ENCODE data around the gene KLHL2.
"Not testable (repeated sequence)": the region's sequence is repeated elsewhere in the genome, so short reads cannot be mapped to it uniquely, and the experiment has no call there.

Gene KLHL2

DNA sequence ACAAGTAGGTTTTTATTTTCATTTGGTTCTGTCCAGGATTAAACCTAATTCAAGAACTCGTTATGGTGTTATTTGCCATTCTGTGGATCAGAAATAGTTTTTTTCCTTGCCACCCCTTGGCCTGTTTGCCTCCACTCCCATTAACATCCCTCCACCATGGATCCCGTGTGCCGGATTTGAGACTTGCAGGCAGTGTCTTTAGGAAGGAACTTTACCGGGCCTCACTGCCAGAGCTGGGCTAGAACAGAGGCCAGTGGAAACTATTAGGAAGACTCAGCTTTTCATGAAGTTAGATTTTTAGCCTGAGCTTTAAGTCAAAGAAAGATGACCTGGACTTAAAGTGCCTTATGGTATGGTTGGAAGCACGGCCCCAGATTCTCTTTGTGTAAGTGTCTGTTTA, 2.4 kb downstream of the KLHL2 start:
- DNase-seq (ENCODE audit: low read depth): no peak
- no peak overlapping the region for H3K4me3 ChIP-seq (ENCODE audit: low read depth, low read length)

DNA sequence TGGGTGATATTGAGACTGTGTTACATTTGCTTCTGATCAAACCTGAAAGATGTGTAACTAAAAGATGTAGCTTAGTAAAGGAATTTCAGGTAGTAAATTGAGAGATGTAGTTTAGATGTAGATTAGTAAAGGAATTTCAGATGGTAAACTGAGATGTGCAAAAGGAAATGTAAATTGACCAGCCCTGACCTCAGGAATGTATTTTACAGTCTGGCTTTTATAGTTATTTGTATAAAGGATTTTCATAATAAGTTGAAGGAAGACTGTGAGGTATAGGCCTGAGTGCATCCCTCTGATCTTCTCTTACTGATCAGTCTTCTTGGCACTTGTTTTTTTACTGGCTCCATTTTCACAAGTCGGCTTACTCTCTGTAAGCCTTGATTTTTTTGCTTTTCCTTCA, 3.2 kb downstream of the KLHL2 start:
- DNase-seq (ENCODE audit: low read depth): no peak
- TF ChIP-seq, protein P1, sequence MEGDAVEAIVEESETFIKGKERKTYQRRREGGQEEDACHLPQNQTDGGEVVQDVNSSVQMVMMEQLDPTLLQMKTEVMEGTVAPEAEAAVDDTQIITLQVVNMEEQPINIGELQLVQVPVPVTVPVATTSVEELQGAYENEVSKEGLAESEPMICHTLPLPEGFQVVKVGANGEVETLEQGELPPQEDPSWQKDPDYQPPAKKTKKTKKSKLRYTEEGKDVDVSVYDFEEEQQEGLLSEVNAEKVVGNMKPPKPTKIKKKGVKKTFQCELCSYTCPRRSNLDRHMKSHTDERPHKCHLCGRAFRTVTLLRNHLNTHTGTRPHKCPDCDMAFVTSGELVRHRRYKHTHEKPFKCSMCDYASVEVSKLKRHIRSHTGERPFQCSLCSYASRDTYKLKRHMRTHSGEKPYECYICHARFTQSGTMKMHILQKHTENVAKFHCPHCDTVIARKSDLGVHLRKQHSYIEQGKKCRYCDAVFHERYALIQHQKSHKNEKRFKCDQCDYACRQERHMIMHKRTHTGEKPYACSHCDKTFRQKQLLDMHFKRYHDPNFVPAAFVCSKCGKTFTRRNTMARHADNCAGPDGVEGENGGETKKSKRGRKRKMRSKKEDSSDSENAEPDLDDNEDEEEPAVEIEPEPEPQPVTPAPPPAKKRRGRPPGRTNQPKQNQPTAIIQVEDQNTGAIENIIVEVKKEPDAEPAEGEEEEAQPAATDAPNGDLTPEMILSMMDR (conservative IDR thresholded peaks at IDR 0.05; ENCODE audit: low read depth, low read length): no peak
- no peak overlapping the region for H3K4me3 ChIP-seq (ENCODE audit: low read depth, low read length)

More for the DNA sequence above, 2.4 kb downstream of the KLHL2 start:
- TF ChIP-seq, protein P1 (conservative IDR thresholded peaks at IDR 0.05; ENCODE audit: low read depth, low read length): no peak

DNA sequence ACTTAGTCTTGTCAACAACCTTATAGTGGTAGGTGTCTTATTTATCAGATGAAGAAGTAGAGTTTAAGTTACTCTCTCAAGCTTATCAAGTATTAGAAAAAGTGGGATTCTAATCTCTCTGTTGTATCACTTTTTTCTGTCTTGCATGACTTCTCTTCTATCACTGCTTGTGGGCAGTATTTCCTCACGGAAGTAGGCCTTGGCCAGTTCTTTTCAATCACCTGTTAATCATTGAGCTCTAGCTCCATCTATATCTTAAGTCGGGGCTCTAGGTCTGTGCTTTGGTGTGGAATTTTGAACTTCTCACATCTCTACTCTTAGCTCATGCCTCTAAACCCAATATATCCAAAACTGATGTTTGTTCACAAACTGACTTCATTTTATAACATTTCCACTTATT, 5.3 kb downstream of the KLHL2 start:
- not testable (repeated sequence) for DNase-seq (ENCODE audit: low read depth); H3K4me3 ChIP-seq (ENCODE audit: low read depth, low read length)

DNA sequence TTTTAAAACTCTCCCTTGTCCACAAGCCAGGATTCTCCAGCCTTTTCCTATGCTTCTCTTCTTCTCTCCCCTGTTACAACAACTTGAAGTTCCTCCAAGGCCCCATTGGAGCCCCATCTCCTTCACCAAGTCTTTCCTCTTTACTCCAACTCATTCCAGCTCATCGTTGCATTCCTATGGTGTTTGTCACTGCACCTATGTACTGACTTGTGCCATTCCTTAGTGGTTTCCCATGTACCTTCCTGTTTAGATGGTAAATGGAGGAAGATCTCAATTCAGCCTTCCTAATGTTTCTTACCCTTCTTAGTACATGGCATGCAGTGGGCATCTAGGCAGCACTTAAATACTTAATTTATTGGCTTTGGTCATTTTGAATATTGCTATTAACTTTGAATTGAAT, 6.0 kb downstream of the KLHL2 start:
- DNase-seq (ENCODE audit: low read depth); H3K4me3 ChIP-seq (ENCODE audit: low read depth, low read length): not testable (repeated sequence)

DNA sequence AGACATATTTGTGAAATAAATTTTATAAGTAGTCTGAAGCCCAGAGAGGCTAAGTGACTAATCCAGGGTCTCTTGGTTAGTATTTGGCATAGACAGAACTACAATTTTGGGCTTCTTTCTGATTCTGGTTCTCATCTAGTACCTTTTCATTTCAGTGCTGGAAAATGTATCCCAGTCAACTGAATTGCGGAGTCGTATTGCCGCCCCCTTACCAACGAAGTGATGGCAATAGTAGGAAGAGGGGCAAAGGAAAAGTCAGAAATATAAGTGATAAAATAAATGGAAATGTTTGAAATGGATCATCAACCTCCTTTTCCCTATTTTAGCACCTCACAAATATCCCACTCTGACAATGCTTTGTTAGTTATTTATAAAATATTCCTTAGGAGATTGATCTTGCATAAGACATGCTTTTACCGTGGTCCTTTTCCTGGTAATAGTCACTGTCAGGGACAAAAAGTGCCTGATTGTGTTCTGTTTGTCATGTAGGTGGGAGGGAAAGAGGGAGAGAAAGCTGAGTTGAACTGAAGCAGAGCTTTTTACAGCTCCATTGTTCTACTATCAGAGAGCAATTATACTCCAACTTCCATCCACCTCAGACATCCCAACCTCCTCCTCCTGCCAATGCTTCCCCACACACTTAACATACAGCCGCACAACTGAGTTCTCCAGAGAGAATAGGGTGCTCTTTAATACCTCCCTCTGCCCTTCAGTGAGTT, 6.8 kb downstream of the KLHL2 start:
- not testable (repeated sequence) for H3K4me3 ChIP-seq (ENCODE audit: low read depth, low read length); DNase-seq (ENCODE audit: low read depth)

DNA sequence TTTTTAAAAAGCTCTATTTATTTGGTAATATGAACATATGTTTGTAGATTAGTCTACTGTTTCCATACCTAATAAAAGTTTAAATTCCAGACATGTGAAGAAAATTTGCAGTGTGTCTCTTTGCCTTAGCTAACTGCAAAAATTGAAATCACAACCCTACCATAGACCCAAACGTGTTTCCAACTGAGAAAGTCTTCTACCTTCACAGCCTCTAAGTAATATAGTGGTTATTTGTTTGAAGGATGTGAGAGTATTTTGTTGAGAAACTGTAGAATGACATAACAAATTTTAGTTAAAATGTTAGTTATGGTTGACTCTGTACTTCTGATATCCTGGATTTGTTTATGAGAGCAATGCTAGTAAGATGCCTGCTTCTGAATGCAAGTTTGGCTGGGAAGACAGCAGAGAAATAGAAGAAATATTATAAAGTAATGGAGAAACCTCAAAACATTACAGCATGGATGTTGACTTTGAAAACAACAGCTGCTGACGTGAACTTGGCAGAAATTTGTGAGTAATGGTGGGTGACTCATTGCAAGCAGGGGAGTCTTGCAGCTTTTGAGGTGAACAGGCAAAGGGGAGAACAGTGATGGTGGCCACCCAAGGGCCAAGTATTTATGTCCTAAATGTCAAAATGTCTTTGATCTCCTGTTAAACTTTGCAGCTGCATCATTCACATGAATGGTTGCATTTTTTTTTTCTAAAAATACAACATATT, 7.8 kb downstream of the KLHL2 start:
- peak; percentile 90 for DNase-seq (ENCODE audit: low read depth)

DNA sequence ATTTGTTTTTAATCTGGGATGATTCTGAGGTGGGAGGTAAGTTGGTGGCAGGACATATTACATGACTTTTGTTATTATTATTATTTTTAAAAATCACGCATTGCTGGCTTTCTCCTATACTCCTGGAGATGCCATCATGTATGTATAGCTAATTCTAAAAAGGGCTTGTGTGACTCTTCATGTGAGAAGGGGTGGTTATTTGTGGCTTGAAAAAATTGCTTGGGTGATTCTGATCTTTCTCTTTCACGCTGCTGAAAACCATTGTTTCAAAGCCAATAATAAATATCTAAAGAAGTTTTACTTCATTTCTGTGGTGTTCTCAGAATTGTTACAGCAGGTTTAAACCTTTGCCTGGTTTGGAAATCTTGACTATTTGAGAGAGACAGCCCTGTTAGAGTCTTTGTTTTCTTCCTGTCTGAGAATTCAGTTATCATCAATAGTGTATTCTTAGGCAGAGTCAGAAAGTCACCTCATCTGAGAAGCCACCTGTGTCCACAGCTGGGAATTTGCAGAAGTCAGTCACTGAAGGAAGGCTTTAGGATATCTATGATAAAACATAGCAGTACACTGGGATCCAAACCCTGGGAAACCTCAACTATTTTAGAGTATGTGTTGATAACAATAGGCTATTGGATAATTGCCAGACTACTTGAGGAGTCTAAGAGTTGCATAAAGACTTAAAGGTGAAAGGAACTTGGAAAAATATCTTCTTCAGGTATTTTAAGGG, 8.6 kb downstream of the KLHL2 start:
- H3K4me3 ChIP-seq (ENCODE audit: low read depth, low read length): not testable (repeated sequence)
- DNase-seq (ENCODE audit: low read depth): peak; percentile 41

More for the DNA sequence above, 7.8 kb downstream of the KLHL2 start:
- not testable (repeated sequence) for H3K4me3 ChIP-seq (ENCODE audit: low read depth, low read length)

DNA sequence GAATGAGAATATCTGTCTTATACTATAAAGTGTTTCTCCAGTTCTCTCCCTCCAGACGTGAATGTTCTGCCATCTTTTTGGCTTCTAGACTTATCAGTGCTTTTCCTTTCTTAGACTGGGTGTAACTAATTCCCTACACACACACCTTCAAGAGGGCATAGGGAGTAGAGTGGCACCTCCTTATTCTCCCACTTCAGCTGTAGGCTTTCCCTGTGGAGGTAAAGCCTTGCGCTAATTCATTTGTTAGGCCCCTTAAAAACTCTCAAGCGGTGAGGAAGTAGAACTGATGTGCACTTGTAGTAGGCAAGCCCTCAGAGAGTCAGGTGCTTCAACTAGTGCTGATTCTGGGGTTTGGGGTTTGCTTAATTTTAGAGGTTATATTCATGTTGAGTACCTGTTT, 10.0 kb downstream of the KLHL2 start:
- TF ChIP-seq, protein P1 (conservative IDR thresholded peaks at IDR 0.05; ENCODE audit: low read depth, low read length): no peak

DNA sequence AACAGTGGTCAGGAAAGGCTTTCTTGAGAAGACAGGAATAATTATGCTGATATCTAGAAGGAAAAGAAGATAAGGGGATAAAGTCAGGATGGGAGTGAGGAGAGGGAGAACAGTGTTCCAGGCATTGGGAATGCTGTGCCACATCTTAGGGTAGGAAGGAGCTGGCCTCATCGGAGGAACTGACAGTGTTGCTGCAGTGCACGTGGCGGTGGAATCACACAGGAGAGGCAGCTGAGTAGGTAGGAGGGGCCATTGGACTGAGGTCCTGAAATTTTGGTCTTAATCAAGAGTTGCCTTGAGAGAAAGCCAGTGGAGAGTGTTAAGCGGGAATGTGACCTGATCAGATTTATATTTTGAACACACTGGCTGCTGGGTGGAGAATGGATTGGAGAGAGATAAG, 13.9 kb downstream of the KLHL2 start:
- H3K4me3 ChIP-seq (ENCODE audit: low read depth, low read length); DNase-seq (ENCODE audit: low read depth): not testable (repeated sequence)

More for the DNA sequence above, 10.0 kb downstream of the KLHL2 start:
- no peak overlapping the region for H3K4me3 ChIP-seq (ENCODE audit: low read depth, low read length)
- DNase-seq (ENCODE audit: low read depth): no peak

DNA sequence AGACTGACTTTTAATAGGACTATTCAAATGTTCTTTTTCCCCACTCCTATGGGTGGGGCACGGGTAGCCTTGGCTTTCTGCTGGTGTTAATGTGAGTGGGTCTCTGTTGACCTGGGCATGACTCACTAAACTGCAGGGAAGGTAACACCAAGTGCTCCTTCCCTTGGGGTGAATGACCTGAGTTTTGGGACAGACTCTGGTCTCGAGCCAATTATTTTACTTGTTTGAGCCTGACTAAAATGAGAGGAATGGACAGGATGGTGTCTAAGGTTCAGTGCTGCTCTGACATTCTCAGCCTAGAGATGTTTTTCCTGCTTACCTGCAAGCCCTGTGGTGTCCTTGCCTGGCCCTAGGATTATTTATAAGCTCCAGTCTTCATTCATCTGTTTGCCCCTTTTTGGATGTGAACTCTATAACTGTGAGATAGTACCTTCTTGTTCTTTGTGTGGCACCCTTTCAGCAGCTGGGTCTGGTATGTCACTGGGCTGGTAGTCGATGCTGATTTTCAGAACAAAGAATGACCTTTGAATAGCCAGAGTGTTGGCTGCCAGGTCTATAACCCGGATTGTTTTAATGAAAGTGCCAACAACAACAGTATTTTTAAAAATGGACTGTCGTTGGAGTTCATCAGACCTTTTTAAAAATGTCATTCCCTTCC, 14.8 kb downstream of the KLHL2 start:
- not testable (repeated sequence) for H3K4me3 ChIP-seq (ENCODE audit: low read depth, low read length); DNase-seq (ENCODE audit: low read depth)
